IMR-90 (cell line): ENCODE measurements around the gene DOK1.

ENCODE experiments used
- BHLHE40 ChIP-seq: fragments of 150-350 bp; IDR thresholded peaks from 2 replicates; pipeline ENCODE4 v1.6.1; 2016; ENCODE audit warnings: mild to moderate bottlenecking, low read depth, low read length
- CEBPB ChIP-seq: IDR thresholded peaks from 2 replicates; pipeline ENCODE4 v1.6.1; 2012; ENCODE audit warnings: low read depth, low read length, improper control_type of control experiment
- CHD1 ChIP-seq: IDR thresholded peaks from 2 replicates; pipeline ENCODE4 v1.6.1; 2012; ENCODE audit warnings: low read depth, low read length, improper control_type of control experiment
- FOS ChIP-seq: fragments of 150-350 bp; IDR thresholded peaks from 2 replicates; pipeline ENCODE4 v1.6.1; 2016; ENCODE audit warnings: low read depth, low read length
- MXI1 ChIP-seq: IDR thresholded peaks from 2 replicates; pipeline ENCODE4 v1.6.1; 2012; ENCODE audit warnings: low read depth, mild to moderate bottlenecking, low read length, moderate library complexity, borderline replicate concordance
- POLR2A ChIP-seq: IDR thresholded peaks from 2 replicates; pipeline ENCODE4 v1.6.1; 2012; ENCODE audit warnings: mild to moderate bottlenecking, low read depth, low read length
- RAD21 ChIP-seq: IDR thresholded peaks from 2 replicates; pipeline ENCODE4 v1.6.1; 2012; ENCODE audit warnings: low read length, improper control_type of control experiment
- RCOR1 ChIP-seq: IDR thresholded peaks from 2 replicates; pipeline ENCODE4 v1.6.1; 2012; ENCODE audit warnings: mild to moderate bottlenecking, low read length, improper control_type of control experiment; ENCODE audit not compliant: insufficient replicate concordance
- RFX5 ChIP-seq: IDR thresholded peaks from 2 replicates; pipeline ENCODE4 v1.8.0; 2012; ENCODE audit warnings: low read depth, mild to moderate bottlenecking, low read length, moderate library complexity
- SMC3 ChIP-seq: fragments of 150-350 bp; IDR thresholded peaks from 2 replicates; pipeline ENCODE4 v1.6.1; 2016; ENCODE audit warnings: low read depth, mild to moderate bottlenecking, antibody characterized with exemption, low read length, moderate library complexity
- TF ChIP-seq, protein P1 (sequence below): conservative IDR thresholded peaks from 2 replicates; pipeline ENCODE4 v1.5.1; 2012; ENCODE audit warnings: mild to moderate bottlenecking, low read depth, low read length, improper control_type of control experiment
- TF ChIP-seq, protein P2 (sequence below): fragments of 150-350 bp; IDR thresholded peaks from 2 replicates; pipeline ENCODE4 v1.6.1; 2017; ENCODE audit warnings: mild to moderate bottlenecking, antibody characterized with exemption, low read length, low read depth
- TF ChIP-seq, protein P3 (sequence below): fragments of 150-350 bp; IDR thresholded peaks from 2 replicates; pipeline ENCODE4 v1.6.1; 2016; ENCODE audit warnings: low read depth, mild to moderate bottlenecking, low read length, moderate library complexity, borderline replicate concordance

DNA sequence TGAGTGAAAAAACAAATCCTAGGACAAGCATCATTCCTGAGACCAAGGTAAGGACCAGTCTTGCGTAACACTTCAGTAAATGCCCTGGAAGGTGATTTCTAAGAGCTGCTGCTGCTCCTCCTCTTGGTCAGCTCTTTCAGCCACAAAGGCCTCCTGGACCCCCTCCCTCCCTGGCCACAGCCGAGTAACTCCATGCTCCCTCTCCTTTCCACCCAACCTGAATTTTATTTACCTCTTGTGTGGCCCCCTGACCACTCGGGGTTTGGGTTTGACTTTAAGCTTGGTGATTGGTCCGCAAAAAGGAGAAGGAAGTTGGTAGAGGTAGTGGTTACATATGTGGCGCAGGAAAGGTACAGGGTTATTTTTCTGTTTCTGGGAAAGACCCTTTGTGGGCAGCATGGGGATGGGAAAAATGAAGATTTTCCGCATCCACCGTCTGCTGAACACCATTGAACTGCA lies 15.6 kb upstream of the DOK1 start:
- TF ChIP-seq SMC3 (no peak), FOS (no peak), POLR2A (no peak), RFX5 (no peak), BHLHE40 (no peak), RAD21 (no peak), CHD1 (no peak), CEBPB (peak; percentile 83), MXI1 (no peak), RCOR1 (no peak)
- TF ChIP-seq, protein P1, sequence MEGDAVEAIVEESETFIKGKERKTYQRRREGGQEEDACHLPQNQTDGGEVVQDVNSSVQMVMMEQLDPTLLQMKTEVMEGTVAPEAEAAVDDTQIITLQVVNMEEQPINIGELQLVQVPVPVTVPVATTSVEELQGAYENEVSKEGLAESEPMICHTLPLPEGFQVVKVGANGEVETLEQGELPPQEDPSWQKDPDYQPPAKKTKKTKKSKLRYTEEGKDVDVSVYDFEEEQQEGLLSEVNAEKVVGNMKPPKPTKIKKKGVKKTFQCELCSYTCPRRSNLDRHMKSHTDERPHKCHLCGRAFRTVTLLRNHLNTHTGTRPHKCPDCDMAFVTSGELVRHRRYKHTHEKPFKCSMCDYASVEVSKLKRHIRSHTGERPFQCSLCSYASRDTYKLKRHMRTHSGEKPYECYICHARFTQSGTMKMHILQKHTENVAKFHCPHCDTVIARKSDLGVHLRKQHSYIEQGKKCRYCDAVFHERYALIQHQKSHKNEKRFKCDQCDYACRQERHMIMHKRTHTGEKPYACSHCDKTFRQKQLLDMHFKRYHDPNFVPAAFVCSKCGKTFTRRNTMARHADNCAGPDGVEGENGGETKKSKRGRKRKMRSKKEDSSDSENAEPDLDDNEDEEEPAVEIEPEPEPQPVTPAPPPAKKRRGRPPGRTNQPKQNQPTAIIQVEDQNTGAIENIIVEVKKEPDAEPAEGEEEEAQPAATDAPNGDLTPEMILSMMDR = no peak
- TF ChIP-seq, protein P2, sequence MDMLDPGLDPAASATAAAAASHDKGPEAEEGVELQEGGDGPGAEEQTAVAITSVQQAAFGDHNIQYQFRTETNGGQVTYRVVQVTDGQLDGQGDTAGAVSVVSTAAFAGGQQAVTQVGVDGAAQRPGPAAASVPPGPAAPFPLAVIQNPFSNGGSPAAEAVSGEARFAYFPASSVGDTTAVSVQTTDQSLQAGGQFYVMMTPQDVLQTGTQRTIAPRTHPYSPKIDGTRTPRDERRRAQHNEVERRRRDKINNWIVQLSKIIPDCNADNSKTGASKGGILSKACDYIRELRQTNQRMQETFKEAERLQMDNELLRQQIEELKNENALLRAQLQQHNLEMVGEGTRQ = no peak
- TF ChIP-seq, protein P3, sequence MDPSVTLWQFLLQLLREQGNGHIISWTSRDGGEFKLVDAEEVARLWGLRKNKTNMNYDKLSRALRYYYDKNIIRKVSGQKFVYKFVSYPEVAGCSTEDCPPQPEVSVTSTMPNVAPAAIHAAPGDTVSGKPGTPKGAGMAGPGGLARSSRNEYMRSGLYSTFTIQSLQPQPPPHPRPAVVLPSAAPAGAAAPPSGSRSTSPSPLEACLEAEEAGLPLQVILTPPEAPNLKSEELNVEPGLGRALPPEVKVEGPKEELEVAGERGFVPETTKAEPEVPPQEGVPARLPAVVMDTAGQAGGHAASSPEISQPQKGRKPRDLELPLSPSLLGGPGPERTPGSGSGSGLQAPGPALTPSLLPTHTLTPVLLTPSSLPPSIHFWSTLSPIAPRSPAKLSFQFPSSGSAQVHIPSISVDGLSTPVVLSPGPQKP = no peak
